NCI-H2196 (cell line): ENCODE data around the gene ARHGEF11.

ENCODE experiments used
- DNase-seq: peaks from one replicate; lab custom pipeline; 2025; ENCODE audit not compliant: unreplicated experiment; lab: John Stamatoyannopoulos, UW

ARHGEF11 gene

DNA sequence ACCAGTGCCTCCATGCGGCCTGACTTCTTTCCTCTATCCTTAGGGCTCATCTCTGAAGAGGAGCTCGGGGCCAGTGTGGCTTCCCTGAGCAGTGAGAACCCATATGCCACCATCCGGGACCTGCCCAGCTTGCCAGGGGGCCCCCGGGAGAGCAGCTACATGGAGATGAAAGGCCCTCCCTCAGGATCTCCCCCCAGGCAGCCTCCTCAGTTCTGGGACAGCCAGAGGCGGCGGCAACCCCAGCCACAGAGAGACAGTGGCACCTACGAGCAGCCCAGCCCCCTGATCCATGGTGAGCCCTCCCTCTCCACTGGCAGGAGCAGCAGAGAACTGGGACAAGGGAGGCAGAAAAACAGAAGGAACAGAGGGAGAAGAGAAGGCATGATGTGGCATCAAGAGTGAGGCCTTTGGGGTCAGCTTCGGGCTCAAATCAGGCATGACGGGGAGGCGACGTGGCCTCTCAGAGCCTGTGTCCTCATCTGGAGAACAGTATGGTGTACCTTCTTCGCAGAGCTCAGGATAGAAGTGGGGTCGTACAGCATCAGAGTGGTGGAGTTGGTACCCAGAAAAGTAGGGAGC lies 131.6 kb downstream of the ARHGEF11 start:
- DNase-seq: no peak

- peak; percentile 90 for DNase-seq
Observed at GRCh38 chr1:156912861-156913808, 132.4 kb downstream of the ARHGEF11 start.

- peak; percentile 37 for DNase-seq
Observed at GRCh38 chr1:156912310-156912709, 133.2 kb downstream of the ARHGEF11 start.

GRCh38 chr1:156911577-156912298 lies 133.8 kb downstream of the ARHGEF11 start:
- peak; percentile 38 for DNase-seq

- DNase-seq: peak; percentile 35
Observed at GRCh38 chr1:156910309-156910782, 135.2 kb downstream of the ARHGEF11 start.

DNA sequence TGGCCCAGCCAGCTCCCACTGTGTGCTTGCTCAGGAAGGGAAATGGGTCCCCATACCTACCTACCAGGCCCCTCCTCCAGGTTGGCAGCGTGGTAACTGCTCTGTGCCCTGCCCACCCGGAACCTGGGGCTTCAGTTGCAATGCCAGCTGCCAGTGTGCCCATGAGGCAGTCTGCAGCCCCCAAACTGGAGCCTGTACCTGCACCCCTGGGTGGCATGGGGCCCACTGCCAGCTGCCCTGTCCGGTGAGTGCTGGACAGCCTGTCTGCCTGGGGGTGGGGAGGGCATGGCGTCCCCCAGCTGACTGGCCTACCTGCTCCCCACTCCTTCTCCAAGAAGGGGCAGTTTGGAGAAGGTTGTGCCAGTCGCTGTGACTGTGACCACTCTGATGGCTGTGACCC lies 135.9 kb downstream of the ARHGEF11 start:
- no peak for DNase-seq

- DNase-seq: no peak
Observed at GRCh38 chr1:156908955-156909354, 136.6 kb downstream of the ARHGEF11 start.

DNA sequence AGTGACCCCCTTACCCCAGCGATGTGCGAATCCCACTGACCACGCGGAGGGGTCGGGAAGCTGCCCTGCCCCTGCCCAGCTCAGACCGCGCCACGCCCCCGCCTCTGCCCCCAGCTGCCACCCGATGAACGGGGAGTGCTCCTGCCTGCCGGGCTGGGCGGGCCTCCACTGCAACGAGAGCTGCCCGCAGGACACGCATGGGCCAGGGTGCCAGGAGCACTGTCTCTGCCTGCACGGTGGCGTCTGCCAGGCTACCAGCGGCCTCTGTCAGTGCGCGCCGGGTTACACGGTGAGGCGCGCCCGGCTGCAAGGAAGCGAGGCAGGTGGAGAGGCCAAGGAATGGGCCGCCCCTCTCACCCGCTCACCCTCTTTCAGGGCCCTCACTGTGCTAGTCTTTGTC lies 137.0 kb downstream of the ARHGEF11 start:
- DNase-seq: no peak

- no peak for DNase-seq
Observed at GRCh38 chr1:156906206-156906906, 139.2 kb downstream of the ARHGEF11 start.

- DNase-seq: no peak
Observed at GRCh38 chr1:156905651-156906050, 139.9 kb downstream of the ARHGEF11 start.

GRCh38 chr1:156905176-156905575 lies 140.4 kb downstream of the ARHGEF11 start:
- DNase-seq: no peak

DNA sequence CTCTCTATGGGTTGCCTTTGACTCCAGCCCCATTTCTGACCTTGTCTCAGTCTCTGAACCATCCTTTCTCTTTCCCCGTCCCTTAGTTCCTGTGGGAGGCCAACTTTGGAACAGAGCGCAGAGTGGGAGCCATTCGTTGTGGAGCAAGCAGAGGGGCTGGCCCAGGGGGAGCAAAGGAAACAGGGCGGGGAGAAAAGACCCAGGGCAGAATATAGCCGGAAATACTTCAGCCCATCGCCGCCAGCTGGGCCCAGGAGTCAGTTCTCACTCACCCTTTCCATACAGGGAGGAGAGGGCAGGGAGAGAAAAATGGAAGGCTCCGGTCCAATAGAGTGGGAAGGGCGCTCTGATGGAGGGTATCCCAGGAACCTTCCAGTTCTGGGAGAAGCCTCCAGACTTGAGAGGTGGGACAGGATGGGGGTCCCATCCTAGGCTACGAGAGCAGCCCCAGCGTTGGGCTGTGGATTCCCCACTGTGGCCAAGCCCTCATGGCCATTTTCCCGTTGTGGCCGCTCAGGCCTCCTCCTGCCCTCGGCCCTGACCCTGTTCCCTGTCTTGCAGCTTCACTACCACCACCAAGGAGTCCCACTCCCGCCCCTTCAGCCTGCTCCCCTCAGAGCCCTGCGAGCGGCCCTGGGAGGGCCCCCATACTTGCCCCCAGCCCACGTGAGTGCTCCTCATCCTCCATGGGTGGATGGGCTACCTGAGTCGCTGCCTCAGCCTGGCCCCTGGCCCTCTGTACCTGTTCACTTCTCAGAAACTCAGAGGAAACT lies 141.2 kb downstream of the ARHGEF11 start:
- DNase-seq: no peak

GRCh38 chr1:156903328-156904091 lies 142.0 kb downstream of the ARHGEF11 start:
- no peak for DNase-seq

- no peak for DNase-seq
Observed at GRCh38 chr1:156901966-156902915, 143.3 kb downstream of the ARHGEF11 start.

DNA sequence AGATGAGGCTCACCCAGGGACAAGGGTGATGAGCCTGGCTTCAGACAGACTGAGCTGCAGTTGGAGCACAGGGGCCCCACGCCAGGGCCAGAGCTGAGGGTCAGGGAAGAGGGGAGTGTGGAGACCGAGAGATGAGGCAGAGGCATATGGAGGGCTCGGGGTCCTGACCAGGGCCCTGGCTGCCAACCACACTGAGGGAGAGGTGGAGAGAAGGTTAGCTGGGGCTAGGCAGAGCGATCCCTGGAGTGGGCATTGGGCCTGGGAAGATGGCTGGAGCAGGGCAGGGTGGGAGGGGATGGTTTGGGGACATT lies 144.0 kb downstream of the ARHGEF11 start:
- DNase-seq: no peak

- no peak for DNase-seq
Observed at GRCh38 chr1:156900896-156901589, 144.5 kb downstream of the ARHGEF11 start.

- no peak for DNase-seq
Observed at GRCh38 chr1:156899956-156900718, 145.4 kb downstream of the ARHGEF11 start.
